Nephron (organoid): Measurements from ENCODE around the gene PDIA6.

Experiments
- H3K27ac Mint-ChIP-seq, 3 experiments: 2 replicates each; pipeline ENCODE4 v1.8.0; 2020; ENCODE audit warnings: mixed read lengths in 3 of 3, mild to moderate bottlenecking in 2 of 3, moderate library complexity in 1 of 3
- H3K27me3 Mint-ChIP-seq: 2 replicates; pipeline ENCODE4 v1.8.0; 2021; ENCODE audit warnings: low read depth, mild to moderate bottlenecking, moderate library complexity, mixed read lengths
- H3K36me3 Mint-ChIP-seq: 2 replicates; pipeline ENCODE4 v1.8.0; 2020; ENCODE audit warnings: low read depth, mixed read lengths
- H3K4me1 Mint-ChIP-seq: 2 replicates; pipeline ENCODE4 v1.8.0; 2020; ENCODE audit warnings: mixed read lengths
- H3K4me3 Mint-ChIP-seq, 3 experiments: 2 replicates each; pipeline ENCODE4 v1.8.0; 2020; ENCODE audit warnings: mild to moderate bottlenecking in 3 of 3, mixed read lengths in 3 of 3, moderate library complexity in 2 of 3
- H3K9me3 Mint-ChIP-seq: 2 replicates; pipeline ENCODE4 v1.8.0; 2020; ENCODE audit warnings: mixed read lengths
- TF ChIP-seq, protein P1 (sequence below), 3 experiments: fragments of 200-600 bp; sonication (generic); IDR thresholded peaks; one replicate each; pipeline ENCODE4 v1.5.0; 2021; ENCODE audit warnings: antibody characterized with exemption in 3 of 3; ENCODE audit not compliant: unreplicated experiment in 3 of 3

The PDIA6 gene

DNA sequence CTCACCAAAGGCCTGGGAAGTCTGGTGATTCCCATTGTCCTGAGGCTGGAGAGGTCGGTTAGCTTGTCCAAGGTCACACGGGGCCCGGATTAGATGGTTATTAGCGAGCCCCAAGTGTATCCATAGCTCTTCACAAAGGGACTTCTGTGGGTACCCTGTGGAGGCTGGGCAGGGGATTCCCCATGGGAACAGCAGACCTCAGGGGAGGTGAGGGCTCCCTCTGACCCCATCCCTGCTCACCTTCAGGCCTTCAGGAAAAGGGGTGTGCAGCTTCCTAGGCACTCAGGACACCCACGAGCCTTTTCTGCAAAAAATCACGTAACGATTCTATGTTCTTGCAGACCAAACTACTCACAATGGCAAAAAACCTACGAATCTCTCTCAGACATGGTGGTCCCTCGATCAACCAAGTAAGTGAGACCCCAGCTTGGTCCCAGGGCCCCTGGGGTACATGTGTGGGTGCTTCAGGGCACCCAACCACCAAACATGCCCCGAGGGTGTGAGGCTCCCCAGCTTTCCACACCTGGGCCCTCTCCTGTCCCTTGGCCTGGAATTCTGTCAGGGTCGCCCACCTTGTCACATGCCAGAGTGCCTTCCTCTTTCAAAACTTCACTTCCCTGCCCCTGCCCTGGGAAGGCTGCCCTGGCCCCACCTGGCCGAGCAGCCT, 40.3 kb downstream of the PDIA6 start:
- Mint-ChIP-seq H3K9me3 (no peaks in the 10 kb centered on the region), H3K4me1 (peaks cover 10% of the 10 kb centered on the region), H3K4me3 (no peak overlapping the region), H3K27ac (no peak overlapping the region), H3K36me3 (peaks cover under 1% of the 10 kb centered on the region), H3K27me3 (no peaks in the 10 kb centered on the region)
- TF ChIP-seq, protein P1, sequence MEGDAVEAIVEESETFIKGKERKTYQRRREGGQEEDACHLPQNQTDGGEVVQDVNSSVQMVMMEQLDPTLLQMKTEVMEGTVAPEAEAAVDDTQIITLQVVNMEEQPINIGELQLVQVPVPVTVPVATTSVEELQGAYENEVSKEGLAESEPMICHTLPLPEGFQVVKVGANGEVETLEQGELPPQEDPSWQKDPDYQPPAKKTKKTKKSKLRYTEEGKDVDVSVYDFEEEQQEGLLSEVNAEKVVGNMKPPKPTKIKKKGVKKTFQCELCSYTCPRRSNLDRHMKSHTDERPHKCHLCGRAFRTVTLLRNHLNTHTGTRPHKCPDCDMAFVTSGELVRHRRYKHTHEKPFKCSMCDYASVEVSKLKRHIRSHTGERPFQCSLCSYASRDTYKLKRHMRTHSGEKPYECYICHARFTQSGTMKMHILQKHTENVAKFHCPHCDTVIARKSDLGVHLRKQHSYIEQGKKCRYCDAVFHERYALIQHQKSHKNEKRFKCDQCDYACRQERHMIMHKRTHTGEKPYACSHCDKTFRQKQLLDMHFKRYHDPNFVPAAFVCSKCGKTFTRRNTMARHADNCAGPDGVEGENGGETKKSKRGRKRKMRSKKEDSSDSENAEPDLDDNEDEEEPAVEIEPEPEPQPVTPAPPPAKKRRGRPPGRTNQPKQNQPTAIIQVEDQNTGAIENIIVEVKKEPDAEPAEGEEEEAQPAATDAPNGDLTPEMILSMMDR (IDR thresholded peaks at IDR 0.05; ENCODE audit: unreplicated experiment in 3 of 3) = no peak

DNA sequence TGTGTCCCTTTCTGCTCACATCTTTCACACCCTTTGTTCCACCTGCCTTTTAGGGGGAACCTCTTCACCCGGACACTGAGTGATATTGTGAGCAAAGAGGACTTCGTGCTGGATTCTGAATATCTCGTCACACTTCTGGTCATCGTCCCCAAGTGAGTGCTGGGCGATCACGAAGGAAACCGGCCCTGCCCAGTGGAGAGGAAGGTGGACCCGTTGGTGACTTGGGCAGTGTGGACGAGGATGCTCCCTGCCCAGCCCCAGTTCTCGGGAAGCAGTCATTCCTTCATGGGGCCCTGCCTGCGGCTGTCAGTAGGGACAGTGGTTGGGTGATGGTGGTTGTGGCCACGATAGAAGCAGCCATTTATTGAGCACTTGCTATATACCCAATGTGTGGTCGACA, 40.8 kb downstream of the PDIA6 start:
- Mint-ChIP-seq H3K27me3 (no peaks in the 10 kb centered on the region), H3K4me3 (no peak overlapping the region), H3K27ac (no peak overlapping the region), H3K9me3 (no peaks in the 10 kb centered on the region), H3K4me1 (peaks cover 10% of the 10 kb centered on the region), H3K36me3 (no peaks in the 10 kb centered on the region)
- TF ChIP-seq, protein P1 (IDR thresholded peaks at IDR 0.05; ENCODE audit: unreplicated experiment in 3 of 3) = no peak

DNA sequence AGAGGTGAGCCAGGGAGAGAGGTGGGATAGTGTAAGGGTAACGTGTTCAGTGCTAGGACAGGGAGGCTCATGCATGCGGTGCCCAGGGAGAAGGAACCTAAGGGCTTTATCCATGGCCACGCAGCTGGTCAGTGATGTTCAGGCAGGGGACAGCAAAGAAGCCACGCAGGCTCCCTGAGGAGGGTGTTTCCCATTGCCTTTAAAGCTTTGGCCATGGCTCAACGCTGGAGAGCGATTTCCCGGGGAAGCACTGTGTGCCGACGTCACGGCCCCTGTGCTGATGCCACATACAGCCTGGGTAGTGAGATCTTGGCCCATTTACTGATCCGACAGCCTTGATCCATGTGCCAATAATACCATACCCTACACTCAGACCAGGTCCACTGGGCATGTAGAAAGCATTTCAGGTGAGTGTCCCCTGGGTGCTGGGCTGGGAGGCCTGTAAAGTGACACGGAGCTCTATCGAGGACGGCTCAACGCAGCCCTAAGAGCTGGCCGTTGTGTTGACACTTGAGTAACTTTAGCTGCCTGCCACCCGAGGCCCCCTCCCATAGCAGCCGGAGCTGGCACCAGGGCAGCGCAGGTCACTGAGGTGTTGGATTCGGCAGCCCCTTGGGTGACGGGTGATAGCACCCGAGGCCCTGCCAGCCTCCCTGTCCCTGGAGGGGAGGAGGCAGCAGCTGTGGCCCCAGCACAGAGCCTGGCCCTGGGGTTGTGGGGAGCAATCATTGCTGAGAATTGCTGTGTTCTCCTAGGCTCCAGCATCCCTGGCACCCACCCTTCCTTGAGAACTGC, 41.4 kb downstream of the PDIA6 start:
- no peak overlapping the region for H3K4me3 Mint-ChIP-seq

DNA sequence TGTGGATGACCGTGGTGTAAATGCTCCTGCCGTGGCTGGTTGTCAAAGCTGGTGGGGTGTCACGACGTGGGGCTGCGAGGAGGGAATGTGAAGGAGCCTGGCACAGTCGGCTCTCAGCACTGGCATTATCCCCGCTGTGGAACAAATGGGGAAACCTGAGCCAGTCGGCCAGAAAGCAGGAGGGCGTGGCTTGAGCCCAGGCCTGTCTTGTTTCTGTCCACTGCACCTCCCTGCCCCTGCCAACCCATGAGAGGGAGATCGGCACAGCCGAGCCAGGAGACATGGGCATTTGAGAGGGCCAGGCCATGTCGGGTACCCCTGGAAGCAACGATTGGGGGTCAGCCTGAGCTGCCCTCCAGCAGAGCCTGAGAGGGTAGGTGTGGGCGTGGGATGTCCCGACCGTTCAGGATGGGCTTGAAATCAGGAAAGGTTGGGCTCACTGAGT, 44.5 kb downstream of the PDIA6 start:
- TF ChIP-seq, protein P1 (IDR thresholded peaks at IDR 0.05; ENCODE audit: unreplicated experiment in 3 of 3) = no peak
- no peaks in the 10 kb centered on the region for H3K27me3 Mint-ChIP-seq
- H3K27ac Mint-ChIP-seq = no peak overlapping the region
- no peak overlapping the region for H3K4me3 Mint-ChIP-seq
- no peaks in the 10 kb centered on the region for H3K9me3 Mint-ChIP-seq
- no peaks in the 10 kb centered on the region for H3K36me3 Mint-ChIP-seq
- no peaks in the 10 kb centered on the region for H3K4me1 Mint-ChIP-seq

More for the DNA sequence above, 41.4 kb downstream of the PDIA6 start:
- Mint-ChIP-seq H3K27ac (peak overlapping the region in 1 of 3 experiments; percentile 51), H3K27me3 (no peaks in the 10 kb centered on the region), H3K9me3 (no peaks in the 10 kb centered on the region), H3K4me1 (peaks cover 10% of the 10 kb centered on the region), H3K36me3 (no peaks in the 10 kb centered on the region)
- TF ChIP-seq, protein P1 (IDR thresholded peaks at IDR 0.05; ENCODE audit: unreplicated experiment in 3 of 3) = no peak

DNA sequence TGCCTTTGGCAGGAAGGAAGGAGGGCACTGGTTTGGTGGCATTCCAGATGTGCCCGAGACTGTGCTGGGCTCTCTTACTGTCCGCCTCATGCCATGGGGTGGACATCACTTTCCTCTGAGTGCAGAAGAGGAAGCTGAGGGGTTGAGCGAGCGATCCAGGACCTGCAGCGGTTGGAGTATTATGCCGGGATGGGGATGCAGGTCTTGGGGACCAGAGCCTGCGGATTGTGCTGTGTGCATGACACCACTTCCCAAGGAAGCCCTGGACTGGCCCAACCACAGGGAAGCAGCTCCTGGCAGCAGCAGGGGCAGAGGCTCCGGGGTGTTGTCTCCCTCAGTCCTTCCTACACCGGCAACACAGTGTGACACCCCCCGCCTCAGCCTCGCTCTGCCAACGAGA, 46.7 kb downstream of the PDIA6 start:
- Mint-ChIP-seq H3K4me1 (no peaks in the 10 kb centered on the region), H3K9me3 (no peaks in the 10 kb centered on the region), H3K36me3 (no peaks in the 10 kb centered on the region), H3K4me3 (no peak overlapping the region), H3K27me3 (no peaks in the 10 kb centered on the region), H3K27ac (no peak overlapping the region)
- TF ChIP-seq, protein P1 (IDR thresholded peaks at IDR 0.05; ENCODE audit: unreplicated experiment in 3 of 3) = no peak
